Fibroblast of peridontal ligament (primary cell): Measurements from ENCODE around the gene SIK1.

Experiments used
- DNase-seq: peaks from one replicate; pipeline ENCODE4 v3.0.0-alpha.2; 2010; ENCODE audit errors: extremely low read depth

The SIK1 gene

DNA sequence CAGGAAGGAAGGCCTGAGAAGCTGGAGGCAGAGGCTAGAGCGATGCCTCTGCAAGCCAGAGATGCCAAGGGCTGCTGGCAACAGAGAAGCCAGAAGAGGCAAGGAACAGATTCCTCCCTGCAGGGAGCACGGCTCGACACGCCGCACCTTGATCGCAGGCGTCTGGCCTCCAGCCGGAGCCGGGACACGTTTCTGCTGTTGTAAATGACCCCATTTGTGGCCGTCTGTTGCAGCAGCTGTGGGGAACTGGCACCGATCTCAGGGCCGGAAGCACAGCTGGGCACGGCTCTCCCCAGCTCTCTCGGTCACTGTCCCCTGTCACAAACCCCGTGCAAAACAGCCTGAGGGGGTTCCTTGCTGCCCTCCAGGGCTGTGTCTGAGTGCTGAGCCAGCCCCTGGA, 59.6 kb downstream of the SIK1 start:
- no peak for DNase-seq

DNA sequence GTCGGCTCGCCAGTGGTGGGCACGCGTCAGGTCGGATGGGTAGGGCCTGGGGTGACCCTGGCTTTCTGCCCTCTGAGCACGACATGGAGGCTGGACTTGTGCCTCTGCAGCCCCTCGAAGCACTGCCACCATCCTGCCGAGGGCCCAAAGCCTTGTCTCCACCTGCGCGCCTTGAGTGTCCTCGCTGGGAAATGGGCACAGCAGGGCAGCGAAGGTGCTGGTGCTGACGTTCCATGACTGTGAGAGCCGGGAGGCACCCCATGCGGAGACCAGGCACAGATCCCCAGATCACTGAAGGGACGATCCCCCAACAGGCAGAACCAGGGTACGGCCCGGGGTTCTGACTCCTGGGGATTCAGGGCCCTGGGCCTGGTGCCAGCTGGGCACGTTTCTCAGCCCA, 60.3 kb downstream of the SIK1 start:
- DNase-seq, result no peak

DNA sequence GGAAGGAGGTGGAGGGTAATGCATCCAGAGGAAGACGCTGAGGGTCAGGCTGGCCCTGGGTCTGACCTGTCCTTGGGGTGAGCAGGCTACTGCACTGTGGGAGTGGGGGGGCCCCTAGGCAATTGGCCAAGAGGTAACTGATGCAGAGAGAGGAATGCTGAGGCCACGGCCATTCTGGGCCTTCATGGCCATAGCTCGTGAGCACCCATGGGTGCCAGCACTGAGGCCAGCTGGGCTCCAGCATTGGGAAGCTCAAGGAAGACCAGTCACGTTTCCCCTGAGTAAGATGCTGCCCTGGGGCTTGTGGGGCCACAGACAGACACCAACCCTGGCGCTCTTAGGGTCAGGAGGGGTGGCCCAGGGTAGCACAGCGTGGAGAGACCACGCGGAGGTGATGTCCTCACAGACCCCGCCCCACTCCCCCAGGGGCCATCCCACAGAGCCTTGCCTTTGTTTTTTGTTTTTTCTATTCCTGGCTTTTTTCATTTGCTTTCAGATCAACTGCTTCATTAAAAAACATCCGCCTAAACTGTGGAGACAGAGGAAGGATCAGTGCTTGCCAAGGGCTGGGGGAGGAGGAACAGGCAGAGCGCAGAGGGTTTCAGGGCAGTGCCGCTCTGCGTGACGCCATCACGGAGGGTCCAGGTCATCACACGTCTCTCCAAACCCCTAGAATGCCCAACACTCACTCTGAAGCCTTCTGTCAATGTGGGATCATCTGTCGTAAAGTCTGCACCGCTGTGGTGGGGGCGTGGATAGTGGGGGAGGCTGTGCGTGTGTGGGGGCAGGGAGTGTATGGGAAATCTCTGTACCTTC, 61.1 kb downstream of the SIK1 start:
- DNase-seq, result no peak

DNA sequence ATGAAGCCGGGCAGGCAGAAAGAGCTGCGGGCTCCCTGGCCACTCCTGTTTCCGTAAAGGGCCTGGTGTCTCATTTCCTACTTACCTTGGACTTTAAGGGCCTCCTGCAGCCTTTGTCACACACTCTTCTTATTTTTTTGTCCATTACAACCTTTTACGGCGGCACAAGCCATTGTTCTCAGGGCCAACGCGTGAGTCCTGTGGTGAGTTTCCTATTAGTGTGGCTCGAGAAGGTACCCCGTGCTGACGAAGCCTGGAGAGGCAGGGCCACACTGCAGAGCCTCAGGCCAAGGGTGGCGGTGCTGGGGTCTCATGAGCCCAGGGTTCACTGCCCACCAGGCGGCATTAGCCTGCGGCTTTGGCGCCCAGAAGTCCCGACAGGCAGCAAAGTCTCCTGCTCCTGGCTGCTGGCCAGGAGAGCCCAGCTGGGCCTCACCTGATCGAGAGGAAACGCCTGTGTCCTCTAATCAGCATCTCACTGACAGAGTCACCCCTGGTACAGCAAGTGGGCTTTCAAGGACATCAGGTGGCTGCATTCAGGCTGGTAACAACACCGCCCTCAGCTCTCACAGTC, 62.0 kb downstream of the SIK1 start:
- DNase-seq, result no peak
